ENCODE data around the gene ARPC5L.

Gene ARPC5L

DNA sequence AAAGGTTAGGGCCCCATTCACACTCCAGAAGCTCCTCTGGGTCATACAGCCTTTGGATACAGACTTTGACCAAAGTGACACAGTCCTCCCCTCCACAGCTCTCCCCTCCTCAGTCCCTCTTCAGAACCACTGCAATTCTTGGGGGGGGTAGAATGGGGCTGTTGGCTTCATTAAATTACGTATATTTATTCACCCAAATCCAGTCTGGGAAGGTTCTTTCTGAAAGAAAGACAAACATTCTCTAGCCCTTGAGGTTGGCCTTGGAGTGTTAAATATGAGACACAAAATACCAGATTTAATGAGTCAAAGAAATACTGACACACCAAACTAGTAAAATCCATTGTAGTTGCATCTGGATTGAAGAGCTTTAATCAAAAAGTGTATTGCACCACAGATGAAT lies 16.1 kb downstream of the ARPC5L start:
- H3K9me3 ChIP-seq (ENCODE audit: insufficient read depth, low read depth, low read length) = no peaks in the 10 kb centered on the region
- peaks cover 7% of the 10 kb centered on the region for H3K4me1 ChIP-seq (ENCODE audit: insufficient read depth, low read length, poor library complexity, severe bottlenecking)
- peaks cover 29% of the 10 kb centered on the region for H3K79me2 ChIP-seq (ENCODE audit: insufficient read depth, low read length)
- H3F3A ChIP-seq (ENCODE audit: low read depth) = peaks cover 2% of the 10 kb centered on the region; the same call in 1 of the 2 replicates
- no peaks in the 10 kb centered on the region for H3K9me2 ChIP-seq (replicated peaks; ENCODE audit: low read depth, low read length)
- H4K20me1 ChIP-seq (ENCODE audit: insufficient read depth, low read length, poor library complexity, severe bottlenecking) = peaks cover 30% of the 10 kb centered on the region
- no peaks in the 10 kb centered on the region for H3K27me3 ChIP-seq (ENCODE audit: insufficient read depth, low read length, poor library complexity, severe bottlenecking)
- H3K9ac ChIP-seq (ENCODE audit: low read depth, low read length, poor library complexity, severe bottlenecking) = no peak overlapping the region
- TF ChIP-seq EZH2phosphoT487 (IDR thresholded peaks at IDR 0.05; ENCODE audit: borderline replicate concordance) = no peak
- TF ChIP-seq, protein P1, sequence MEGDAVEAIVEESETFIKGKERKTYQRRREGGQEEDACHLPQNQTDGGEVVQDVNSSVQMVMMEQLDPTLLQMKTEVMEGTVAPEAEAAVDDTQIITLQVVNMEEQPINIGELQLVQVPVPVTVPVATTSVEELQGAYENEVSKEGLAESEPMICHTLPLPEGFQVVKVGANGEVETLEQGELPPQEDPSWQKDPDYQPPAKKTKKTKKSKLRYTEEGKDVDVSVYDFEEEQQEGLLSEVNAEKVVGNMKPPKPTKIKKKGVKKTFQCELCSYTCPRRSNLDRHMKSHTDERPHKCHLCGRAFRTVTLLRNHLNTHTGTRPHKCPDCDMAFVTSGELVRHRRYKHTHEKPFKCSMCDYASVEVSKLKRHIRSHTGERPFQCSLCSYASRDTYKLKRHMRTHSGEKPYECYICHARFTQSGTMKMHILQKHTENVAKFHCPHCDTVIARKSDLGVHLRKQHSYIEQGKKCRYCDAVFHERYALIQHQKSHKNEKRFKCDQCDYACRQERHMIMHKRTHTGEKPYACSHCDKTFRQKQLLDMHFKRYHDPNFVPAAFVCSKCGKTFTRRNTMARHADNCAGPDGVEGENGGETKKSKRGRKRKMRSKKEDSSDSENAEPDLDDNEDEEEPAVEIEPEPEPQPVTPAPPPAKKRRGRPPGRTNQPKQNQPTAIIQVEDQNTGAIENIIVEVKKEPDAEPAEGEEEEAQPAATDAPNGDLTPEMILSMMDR (conservative IDR thresholded peaks at IDR 0.05; ENCODE audit: low read length) = no peak
- H2AFZ ChIP-seq (ENCODE audit: low read length) = no peak overlapping the region
- peaks cover 83% of the 10 kb centered on the region; the same call in 1 of the 2 replicates for H3K36me3 ChIP-seq (ENCODE audit: insufficient read depth, low read length)
- H3K4me2 ChIP-seq (ENCODE audit: low read depth, low read length, poor library complexity, severe bottlenecking) = no peak overlapping the region
- H3K4me3 ChIP-seq (ENCODE audit: low read length, poor library complexity, severe bottlenecking) = no peak overlapping the region

DNA sequence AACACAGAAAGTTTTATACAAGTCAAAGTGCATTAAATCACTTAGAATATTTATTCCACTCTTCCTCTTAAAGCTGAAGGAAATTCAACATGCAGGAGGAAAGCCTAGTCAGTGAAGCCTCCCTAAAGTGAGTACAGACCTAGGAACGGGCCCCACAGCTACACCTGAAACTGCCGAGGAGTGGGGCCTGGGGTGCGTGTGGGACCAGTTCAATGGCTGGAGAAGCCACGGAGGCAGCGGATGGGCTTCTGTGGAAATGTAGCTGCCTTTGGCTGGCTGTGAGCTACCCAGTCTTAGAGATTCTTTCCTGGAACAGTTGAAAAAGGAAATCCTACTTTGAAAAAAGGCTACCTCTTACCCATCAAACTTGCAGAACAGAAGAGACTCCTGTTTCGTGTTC lies 16.6 kb downstream of the ARPC5L start:
- peaks cover 2% of the 10 kb centered on the region; the same call in 1 of the 2 replicates for H3F3A ChIP-seq (ENCODE audit: low read depth)
- no peaks in the 10 kb centered on the region for H3K9me2 ChIP-seq (replicated peaks; ENCODE audit: low read depth, low read length)
- H2AFZ ChIP-seq (ENCODE audit: low read length) = no peak overlapping the region
- peaks cover 24% of the 10 kb centered on the region for H3K79me2 ChIP-seq (ENCODE audit: insufficient read depth, low read length)
- no peak overlapping the region for H3K4me2 ChIP-seq (ENCODE audit: low read depth, low read length, poor library complexity, severe bottlenecking)
- H3K4me1 ChIP-seq (ENCODE audit: insufficient read depth, low read length, poor library complexity, severe bottlenecking) = peaks cover 3% of the 10 kb centered on the region
- no peak overlapping the region for H3K9ac ChIP-seq (ENCODE audit: low read depth, low read length, poor library complexity, severe bottlenecking)
- no peaks in the 10 kb centered on the region for H3K27me3 ChIP-seq (ENCODE audit: insufficient read depth, low read length, poor library complexity, severe bottlenecking)
- no peak overlapping the region for H3K4me3 ChIP-seq (ENCODE audit: low read length, poor library complexity, severe bottlenecking)
- H4K20me1 ChIP-seq (ENCODE audit: insufficient read depth, low read length, poor library complexity, severe bottlenecking) = peaks cover 25% of the 10 kb centered on the region
- no peaks in the 10 kb centered on the region for H3K9me3 ChIP-seq (ENCODE audit: insufficient read depth, low read depth, low read length)
- H3K36me3 ChIP-seq (ENCODE audit: insufficient read depth, low read length) = peaks cover 78% of the 10 kb centered on the region; the same call in 1 of the 2 replicates
- TF ChIP-seq, protein P1 (conservative IDR thresholded peaks at IDR 0.05; ENCODE audit: low read length) = no peak
- no peak for TF ChIP-seq EZH2phosphoT487 (IDR thresholded peaks at IDR 0.05; ENCODE audit: borderline replicate concordance)

DNA sequence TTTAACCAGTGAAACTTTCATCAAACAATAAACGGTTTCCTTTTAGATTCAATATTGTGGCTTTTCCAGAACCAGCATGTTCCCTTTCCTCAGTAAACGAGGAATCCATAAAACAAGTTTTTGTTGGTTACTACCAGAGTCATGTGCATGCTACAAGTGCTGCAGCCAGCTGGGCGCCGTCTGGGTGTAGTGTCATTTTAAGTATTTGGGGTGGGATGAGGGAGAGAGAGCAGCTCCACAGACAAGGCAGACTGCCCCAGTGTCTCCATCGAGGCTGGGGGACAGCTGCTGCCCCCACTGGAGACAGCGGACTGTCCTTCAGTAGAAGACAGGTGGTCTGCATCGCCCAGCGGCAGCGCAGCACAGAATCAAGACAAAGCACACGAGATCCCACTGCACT lies 17.3 kb downstream of the ARPC5L start:
- Histone ChIP-seq H3K9me2 (replicated peaks; ENCODE audit: low read depth, low read length) (no peaks in the 10 kb centered on the region), H3K36me3 (ENCODE audit: insufficient read depth, low read length) (peaks cover 71% of the 10 kb centered on the region; the same call in 1 of the 2 replicates), H3K4me2 (ENCODE audit: low read depth, low read length, poor library complexity, severe bottlenecking) (no peak overlapping the region), H3K27me3 (ENCODE audit: insufficient read depth, low read length, poor library complexity, severe bottlenecking) (no peaks in the 10 kb centered on the region), H4K20me1 (ENCODE audit: insufficient read depth, low read length, poor library complexity, severe bottlenecking) (peaks cover 20% of the 10 kb centered on the region), H3F3A (ENCODE audit: low read depth) (peaks cover 2% of the 10 kb centered on the region; the same call in 1 of the 2 replicates), H3K79me2 (ENCODE audit: insufficient read depth, low read length) (peaks cover 17% of the 10 kb centered on the region), H3K4me3 (ENCODE audit: low read length, poor library complexity, severe bottlenecking) (no peak overlapping the region), H3K9me3 (ENCODE audit: insufficient read depth, low read depth, low read length) (no peaks in the 10 kb centered on the region), H3K9ac (ENCODE audit: low read depth, low read length, poor library complexity, severe bottlenecking) (no peak overlapping the region), H2AFZ (ENCODE audit: low read length) (no peak overlapping the region), H3K4me1 (ENCODE audit: insufficient read depth, low read length, poor library complexity, severe bottlenecking) (no peaks in the 10 kb centered on the region)
- TF ChIP-seq, protein P1 (conservative IDR thresholded peaks at IDR 0.05; ENCODE audit: low read length) = no peak
- TF ChIP-seq EZH2phosphoT487 (IDR thresholded peaks at IDR 0.05; ENCODE audit: borderline replicate concordance) = no peak

All from Loucy (cell line).